Measurements from ENCODE around the gene RAD51B.

- TF ChIP-seq, protein P1, sequence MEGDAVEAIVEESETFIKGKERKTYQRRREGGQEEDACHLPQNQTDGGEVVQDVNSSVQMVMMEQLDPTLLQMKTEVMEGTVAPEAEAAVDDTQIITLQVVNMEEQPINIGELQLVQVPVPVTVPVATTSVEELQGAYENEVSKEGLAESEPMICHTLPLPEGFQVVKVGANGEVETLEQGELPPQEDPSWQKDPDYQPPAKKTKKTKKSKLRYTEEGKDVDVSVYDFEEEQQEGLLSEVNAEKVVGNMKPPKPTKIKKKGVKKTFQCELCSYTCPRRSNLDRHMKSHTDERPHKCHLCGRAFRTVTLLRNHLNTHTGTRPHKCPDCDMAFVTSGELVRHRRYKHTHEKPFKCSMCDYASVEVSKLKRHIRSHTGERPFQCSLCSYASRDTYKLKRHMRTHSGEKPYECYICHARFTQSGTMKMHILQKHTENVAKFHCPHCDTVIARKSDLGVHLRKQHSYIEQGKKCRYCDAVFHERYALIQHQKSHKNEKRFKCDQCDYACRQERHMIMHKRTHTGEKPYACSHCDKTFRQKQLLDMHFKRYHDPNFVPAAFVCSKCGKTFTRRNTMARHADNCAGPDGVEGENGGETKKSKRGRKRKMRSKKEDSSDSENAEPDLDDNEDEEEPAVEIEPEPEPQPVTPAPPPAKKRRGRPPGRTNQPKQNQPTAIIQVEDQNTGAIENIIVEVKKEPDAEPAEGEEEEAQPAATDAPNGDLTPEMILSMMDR (conservative IDR thresholded peaks at IDR 0.05), result no peak
- TF ChIP-seq ZFX (IDR thresholded peaks at IDR 0.05), result no peak
Observed at GRCh38 chr14:67942080-67942710, 122.6 kb downstream of the RAD51B start.

Measured in C4-2B (cell line).